NCI-H2196 treated with DMSO at 0.1 percent for 48 hours (cell line): ENCODE results near the gene FGF8.

Source experiments
- DNase-seq: peaks from one replicate; lab custom pipeline; 2025; ENCODE audit not compliant: unreplicated experiment; lab: John Stamatoyannopoulos, UW

Gene FGF8

DNA sequence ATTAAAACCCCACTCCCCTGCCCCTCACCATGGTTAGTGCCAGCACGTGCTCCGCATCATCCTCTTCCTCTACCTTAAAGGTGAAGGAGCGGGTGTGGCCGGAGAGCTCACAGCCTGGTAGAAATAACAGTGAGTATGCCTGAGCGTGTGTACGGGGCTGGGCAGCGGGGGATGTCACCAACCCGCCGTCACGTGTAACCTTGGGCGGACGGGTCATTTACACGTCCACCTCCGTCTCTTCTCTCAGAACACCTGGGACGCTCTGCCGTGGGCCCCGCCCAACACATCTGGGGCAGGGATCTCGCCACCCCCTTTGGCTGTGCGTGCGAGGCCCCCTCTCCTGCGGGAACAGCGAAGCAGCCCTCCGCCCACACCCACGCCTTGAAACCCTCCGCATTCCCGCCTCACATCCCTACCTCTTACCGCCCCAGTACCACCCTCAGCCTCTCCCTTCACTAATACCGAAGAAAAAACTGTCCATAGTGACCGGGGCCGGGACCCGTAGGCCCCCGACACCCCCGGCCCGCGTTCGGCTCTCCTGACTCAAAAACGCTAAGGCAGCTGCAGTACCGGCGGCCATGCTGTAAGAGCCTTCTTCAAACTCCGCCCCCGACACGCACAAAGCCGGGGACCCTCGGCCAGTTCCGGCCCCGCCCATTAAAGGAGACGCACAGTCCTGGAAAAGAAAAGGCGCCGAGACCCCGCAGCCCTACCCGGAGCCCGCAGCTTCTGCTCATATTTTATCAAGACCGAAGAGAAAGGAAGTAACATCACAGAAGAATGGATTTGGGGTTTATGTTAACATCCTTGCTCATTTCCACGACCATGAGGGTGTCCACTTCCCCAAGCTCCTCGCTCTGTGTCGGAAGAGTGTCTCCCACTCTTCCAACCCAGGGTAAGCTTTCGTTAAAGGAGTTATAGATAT, 7.2 kb upstream of the FGF8 start, which contains the start of gene NPM3:
TSS of gene NPM3 (minus strand) at position 636 of the 925 bp plus-strand sequence. CDS start at position 580, 56 bp downstream.
- peak; percentile 15 for DNase-seq

DNA sequence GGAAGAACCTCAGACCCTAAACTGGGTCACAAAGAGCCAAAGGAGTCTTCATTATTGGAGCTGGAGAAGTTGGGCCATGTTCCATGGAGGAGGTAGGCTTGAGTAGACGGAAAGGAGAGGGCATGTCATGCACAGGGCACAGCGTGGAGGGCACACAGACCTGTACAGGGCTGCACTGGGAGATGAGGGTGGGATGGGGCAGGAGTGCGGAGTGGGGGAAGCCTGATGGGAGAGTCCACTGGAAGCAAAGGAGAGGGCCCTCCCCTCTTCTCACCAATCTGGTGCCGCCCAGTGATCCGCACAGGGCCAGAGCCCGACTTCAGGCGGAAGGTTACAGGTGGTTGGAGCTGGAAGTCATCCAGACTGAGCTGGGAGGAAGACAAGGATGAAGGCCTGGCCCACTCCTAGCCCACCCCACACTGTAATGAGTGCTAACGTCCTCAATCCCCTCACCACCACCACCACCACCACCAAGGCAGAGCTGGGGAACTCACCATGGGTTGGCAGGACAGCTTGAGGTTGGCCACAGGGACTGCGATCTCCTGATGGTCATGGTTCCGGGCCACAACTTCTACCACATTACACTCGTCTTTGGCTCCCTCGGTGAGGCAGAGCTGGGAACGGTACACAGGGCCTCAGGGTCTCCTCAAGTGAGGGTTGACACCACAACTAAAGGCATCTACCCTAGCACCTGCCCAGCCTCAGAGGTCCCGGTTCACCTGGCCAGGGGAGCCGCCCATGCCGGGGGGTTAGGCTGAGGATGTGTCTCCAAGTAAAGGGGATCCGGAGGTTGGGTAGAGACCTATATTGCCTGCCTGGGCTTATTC, 6.3 kb upstream of the FGF8 start:
- no peak for DNase-seq

DNA sequence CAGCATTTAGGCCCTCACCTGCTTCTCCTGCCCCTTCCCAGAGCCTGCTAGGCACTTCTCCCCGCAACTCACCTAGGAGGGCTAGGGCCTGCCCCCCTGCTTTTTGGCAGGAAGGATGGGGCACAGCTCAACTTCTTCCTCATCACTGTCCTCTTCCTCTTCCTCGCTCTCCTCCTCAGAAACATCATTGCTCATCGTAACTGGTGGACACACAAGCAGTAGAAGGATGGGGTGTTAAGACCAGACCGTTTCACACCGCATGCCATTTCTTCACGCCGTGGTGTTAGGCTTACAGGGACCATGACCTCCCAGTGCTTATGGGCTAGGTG, 5.7 kb upstream of the FGF8 start:
- no peak for DNase-seq

DNA sequence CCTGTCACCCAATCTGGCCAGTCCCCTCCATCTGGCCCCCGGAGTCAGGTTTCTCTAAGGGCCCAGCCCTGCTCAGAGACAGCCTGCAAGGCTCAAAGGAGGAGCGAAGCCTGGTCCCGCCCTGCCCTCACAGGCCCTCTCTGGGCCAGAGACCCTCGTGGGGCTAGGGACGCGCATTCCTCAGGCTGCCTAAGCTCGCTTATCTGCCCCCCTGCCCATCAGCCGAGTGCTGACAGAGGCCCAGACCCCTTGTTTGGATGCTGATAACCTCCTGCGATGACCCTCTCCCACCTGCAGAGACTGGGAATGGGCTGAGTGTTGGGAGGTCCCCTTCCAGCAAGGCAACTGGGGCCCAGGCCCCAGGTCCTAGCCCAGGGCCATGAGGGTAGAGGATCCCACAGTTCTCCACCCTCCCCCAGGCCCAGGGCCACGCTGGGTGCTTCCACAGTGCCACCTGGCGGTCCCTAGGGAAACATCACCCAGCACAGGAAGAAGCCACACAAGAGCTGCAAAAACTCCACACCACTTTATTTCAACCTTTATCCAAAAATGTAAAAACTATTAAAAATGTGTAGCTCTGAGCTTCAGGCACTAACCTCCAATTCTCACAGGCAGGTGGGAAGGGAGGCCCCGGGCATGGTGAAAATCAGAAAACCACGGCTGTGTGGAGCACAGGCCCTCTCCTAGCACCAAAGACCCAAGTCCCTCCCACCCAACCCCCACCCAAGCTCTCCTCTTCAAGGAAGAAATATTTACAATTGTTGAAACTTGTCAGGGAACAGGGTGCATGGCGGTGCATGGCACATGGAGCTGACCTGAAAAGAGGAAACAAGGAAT, 5.1 kb upstream of the FGF8 start:
- peak; percentile 12 for DNase-seq

DNA sequence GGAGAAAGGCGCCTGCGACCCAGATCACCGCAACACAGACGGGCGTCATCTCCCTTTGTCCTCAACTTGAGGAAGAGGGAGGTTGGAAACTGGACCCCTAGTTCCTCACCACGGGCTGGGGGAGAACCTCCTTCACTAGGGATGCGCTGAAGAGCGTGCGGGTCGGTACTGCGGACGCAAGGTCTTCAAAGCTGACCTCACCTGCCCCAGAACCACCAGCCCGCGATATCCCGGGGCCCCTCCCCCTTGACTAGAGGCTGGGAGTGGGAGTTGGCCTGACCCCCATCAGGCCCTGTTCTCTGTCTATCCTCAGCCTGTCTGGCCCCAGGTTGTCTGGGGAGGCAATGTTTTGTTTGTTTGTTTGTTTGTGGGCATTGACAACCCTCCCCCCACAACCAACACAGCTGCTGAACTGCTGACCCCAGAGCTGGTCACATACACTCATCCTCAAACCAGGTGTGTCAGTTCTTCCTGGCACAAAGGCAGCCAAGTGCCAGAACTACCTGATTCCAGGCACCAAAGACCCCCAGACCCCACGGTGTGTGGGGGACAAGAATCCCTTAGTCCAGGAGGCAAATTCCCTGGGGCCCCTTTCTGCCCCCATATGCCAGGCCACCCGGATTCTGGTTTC, 4.4 kb upstream of the FGF8 start:
- no peak for DNase-seq

DNA sequence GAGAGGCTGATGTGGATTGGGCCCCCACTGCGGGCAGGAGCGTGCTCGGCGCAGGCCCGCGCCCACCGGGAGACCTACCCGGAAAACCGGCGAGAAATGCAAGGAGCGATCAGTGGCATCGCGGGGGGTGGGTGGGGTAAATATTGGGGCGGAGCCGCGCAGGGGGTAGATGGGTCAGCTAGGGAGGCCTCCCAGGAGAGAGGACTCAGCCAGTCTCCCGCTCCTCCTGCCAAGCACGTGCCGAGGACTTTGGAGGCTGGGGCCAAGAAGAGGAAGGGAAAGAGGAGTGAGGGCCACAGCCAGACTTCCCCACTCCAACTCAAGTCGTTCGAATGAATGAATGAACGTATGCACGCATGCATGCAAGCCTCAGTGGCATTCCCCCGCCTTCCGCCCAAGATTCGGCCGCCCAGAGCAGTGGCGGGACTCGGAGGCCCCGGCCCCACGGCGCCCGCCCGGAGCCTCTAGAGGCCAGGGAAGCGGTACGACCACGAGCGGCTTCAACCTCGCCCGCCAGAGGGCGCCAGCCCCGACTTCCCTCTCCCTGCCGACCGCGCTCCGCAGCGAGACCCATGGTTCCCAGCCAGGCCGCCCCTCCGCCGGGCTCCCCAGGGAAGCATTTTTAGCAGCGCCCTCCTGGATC, 3.8 kb upstream of the FGF8 start:
- no peak for DNase-seq

DNA sequence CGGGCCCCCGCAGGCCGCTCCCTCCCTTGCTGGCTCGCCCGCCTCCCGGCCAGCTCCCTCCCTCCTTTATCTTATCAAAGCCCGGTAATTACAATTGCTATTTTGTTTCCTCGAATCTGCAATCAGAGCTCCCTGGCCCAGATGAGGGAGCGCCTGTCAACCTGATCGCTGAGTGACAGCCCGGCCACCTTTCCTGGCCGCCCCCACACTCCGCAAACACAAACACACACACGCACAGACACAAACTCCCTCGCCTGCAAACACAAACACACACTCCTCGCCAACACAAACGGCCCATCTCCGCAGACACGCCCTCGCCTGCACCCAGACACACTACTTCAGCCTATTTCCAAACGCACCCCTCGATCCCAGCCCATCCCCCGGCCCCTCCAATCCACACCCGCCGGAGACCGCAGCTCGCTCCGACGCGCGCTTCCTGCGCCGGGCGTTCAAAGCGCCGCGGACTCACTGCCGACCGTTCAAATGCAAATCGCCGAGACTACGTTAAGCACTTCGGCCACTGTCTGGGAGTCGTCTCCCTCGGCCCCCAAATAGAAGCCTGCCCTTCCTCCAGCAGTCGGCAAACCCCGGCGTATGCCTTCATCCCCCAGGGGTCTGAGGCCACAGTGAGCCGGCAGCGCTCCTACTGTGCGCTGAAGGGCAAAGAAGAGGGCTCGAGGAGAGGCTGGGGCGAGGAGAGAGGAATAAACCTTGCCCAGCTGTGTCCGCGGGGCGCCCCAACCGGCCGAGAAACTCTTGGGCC, 3.0 kb upstream of the FGF8 start:
- no peak for DNase-seq

DNA sequence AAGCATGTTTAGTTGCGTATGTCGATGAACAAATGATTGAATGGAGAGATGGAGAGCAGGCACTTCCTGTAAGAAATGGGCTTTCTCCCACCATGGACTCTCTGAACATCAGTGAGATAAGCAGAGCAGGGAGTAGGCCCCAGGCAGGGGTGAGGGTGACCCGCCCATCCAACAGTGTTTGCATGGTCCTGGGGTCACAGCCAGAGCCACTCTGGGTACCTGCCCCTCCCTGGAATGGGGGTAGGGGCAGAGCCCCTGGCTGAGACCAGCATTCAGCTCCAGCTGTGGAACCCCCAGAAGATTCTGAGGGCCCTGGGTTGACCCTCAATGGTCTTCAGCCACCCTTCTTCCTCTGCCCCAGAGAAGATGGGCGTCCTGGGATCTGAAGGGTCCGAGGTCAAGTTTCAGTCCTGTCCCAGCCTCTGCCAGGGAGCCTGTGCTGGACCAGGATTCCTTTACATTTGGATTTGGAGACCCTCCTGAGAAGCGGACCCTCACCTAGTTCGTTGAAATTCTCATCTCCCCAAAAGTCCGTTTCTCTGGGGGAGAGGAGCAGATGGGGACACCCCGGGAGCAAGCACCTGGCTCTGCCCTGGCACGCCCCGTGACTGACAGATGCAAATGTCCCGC, 2.4 kb upstream of the FGF8 start:
- no peak for DNase-seq

DNA sequence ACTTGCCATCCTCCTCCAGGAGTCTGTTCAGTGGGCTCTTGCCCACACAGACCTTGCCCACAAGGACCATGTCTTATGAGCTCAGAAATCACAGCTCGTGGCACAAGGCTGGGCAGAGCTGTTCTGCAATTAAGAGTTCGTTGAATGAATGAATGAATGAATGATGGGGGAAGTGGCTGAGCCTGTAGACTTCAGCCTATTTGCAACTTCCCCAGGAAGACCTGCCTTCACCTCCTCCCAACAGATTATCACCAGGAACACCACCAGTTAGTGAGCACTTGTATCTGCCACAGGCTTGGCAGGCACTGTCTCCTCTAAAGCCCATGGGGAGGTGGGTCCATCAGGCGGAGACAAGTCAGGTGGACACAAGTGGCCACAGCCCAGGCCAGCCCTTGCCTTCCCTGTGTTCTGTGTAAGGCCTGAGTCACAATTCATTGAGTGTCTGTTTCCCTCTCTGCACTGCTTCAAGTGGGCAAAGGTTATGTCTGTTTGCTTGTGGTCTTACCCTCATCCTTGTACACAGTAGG, 1.8 kb upstream of the FGF8 start:
- no peak for DNase-seq

DNA sequence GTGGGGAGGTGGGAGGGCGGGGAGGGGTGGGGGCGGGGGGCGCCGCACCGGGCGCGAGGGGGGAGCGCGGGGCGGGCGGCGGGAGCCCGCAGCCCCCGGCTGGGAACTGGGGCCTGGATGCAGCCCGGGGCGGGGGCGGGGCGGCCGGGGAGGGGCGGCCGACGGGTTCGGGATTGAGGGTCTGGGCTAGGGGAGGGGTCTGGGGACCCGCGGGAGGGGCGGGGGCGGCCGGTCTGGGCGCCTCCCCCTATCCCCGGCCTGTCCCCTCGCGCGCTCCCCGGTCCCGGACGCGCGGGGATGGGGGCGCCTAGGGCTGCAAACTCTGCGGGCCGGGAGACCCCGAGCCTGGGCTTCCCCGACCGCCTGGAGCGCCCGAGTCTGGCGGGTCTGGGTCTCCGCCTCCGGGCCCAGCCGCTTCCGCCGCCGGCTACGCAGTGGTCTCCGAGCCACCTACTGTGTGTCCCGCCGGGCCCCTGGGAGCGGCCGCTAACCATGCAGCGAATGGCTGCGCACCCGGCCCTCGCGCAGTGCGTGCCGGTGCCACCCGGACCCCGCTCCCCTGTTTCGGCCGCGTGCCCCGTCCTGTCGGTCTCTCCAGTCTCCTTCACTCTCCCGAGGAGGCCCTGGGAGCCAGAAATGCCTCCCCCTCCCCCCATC, 375 bp upstream of the FGF8 start:
- DNase-seq: no peak

DNA sequence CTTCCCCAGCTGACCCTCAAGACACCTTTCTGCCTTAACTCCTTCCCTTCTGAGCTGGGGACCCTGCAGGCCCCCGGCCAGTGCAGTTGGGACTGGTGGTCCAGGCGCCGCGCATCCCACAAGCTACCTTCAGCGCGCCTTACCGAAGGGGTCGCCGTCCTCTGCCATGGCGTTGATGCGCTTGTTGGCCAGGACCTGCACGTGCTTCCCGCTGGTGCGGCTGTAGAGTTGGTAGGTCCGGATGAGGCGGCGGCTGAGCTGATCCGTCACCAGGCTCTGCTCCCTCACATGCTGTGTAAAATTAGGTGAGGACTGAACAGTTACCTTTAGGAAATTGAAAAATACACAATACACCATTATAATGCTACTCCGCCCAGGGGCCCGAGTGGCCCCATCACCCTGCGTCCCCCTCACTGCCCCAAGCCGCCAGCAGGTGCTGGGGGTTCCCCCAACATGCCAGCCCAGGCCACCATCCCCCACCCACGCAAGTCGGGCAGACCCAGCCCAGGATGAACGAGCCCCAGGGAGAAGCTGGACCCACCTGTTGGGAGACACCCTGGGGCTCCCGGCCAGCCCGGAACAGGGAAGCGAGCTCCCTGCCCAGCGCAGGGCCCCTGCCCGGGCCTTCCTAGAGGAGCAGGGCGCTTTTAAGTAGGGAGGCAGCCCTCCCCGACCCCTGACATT, 1.2 kb downstream of the FGF8 start:
- DNase-seq: no peak

DNA sequence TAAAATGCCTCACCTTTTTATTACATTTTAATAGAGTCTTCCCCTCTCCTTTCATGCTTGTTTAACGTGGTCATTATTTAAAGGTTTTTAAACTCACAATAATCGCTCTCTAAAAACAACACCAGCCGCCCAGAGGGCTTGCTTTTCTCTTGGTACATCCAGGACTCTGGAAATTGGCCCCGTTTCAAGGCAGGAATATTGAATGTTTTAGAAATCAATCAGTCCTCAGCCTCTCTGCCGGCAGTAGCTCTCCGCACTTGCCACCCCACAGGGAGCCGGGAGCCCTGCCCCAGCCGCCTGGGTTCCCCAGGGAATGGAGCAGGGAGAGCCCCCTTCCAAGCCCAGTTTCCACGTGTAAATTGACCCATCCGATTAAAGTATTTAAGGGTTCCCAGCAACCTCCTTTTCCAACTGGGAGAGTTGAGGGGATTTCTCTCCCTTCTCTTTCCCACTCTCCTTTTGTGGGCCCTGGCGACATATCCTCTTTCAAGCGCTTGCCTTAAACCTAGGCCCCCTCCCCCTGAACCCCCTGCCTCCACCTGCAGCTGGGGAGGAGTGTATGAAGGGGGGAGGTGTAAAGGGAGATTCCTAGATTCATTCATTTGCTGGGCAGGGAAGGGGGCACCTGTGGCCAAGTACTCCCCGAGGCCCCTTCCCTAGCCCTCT, 1.9 kb downstream of the FGF8 start:
- DNase-seq: no peak

DNA sequence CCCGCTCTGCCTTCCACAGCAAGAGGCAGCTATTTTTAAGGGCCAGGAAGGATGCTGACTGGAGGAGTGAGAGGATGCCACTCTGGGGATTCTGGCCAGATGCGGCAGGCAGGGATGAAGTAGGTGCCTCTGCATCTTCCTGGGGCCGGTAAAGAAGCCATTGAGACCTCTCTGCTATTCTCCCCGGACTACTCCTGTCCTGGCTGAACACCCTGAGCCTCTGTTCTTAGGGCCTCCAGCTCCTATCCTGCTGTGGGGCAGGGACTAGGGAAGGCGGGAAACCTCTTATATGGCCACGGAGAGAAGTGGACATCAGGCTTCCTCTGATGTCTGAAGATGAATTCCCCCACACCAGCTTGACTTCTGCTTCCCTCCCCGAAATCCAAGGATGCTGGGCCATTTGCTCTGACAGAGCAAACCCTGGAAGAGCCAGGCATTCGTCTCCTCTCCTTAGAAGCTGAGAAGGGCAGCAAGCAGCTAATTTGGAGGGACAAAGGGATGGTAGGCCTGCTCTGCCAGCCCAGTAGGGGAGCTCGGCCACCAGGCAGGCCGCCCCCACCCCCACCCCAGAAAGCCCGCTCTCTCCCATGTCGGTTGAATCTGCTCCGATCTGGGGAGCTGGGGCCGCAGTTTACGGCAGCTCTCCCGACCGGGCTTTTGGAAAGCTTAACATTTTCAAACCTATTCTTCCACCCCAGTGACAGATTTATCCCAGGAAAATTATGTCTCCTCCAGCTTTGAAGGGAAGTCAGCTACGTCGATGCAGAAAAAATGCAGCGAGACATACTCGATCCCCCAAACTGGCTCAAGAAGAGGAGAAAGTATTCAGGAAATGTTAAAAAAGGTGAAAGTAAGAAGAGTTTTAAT, 2.8 kb downstream of the FGF8 start:
- no peak for DNase-seq

DNA sequence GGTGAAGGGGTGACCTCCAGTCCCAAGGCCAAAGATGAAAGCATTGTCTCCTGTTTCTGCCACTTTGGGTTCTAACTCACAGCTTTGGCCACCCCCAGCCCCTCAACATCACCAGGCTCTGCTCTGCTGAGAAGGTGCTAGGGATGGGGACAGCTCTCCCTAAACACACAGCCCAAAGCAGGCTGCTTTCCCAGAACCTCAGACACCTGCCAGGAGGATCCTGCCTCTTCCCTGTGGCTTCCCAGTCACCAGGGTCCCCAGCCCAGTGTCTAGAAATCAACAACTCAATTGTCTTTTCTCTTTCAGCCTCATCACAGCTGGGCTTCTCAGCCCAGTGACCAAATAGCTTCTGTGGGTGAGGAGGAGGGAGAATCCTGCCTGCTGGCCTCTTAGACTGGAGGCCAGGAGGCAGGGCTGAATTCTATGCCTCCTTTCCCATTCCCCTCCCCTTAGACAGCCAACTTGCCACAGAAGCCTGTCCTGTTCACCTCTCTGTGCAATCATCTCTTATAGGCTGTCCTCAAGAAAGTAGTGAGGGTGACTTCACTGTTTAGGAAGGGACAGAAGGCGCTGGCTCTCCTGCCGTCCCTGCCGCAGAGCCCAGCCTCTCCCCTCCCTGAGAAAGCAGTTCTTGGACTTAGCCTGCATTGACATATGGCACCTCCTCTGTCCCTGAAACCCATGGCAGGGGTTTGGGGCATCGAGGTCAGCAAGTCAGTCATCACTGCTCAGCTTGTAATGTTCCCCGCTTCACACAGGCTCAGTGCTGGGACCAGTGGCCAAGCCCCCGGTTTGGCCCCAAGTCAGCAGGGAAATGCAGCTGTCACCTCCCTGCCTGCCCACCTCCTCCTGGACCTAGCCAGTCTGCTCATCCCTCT, 3.7 kb downstream of the FGF8 start:
- no peak for DNase-seq

DNA sequence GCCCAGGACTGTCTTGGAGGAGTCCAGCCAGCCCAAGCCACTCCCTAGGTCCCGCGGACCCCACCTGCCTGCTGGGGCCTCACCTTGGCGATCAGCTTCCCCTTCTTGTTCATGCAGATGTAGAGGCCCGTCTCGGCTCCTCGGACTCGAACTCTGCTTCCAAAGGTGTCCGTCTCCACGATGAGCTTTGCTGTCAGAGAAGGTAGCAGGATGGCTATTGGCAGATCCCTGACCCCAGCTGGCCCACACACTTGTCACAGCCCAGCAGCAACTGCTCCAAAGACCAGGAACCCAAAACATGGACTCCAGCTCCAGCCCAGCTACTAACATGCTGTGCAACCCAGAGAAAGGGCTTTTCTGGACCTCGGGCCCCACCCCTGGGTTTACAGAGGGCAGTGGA, 4.5 kb downstream of the FGF8 start:
- no peak for DNase-seq
